Activated T-helper 1 cell treated with Interleukin-2 at 50 U/mL for 16 hours (primary cell): ENCODE measurements around the gene POGZ.

Source experiments
- DNase-seq: peaks from one replicate; pipeline ENCODE4 v3.0.0-alpha.2; 2020; ENCODE audit warnings: low read depth

POGZ gene

GRCh38 chr1:151372058-151372934 is 87.0 kb downstream of the POGZ start, which contains the start of gene SELENBP1:
Gene SELENBP1 (minus strand): TSS chr1:151372705. CDS start chr1:151372641, 64 bp downstream.
- no peak for DNase-seq

GRCh38 chr1:151371370-151372057 is 87.8 kb downstream of the POGZ start:
- DNase-seq: no peak

- no peak for DNase-seq
Measured at GRCh38 chr1:151370211-151370911, 88.9 kb downstream of the POGZ start.

GRCh38 chr1:151369621-151370048 is 89.7 kb downstream of the POGZ start:
- no peak for DNase-seq

GRCh38 chr1:151369302-151369610 is 90.0 kb downstream of the POGZ start:
- DNase-seq: no peak

GRCh38 chr1:151368393-151369301 is 90.6 kb downstream of the POGZ start:
- no peak for DNase-seq

GRCh38 chr1:151367658-151368392 is 91.5 kb downstream of the POGZ start:
- no peak for DNase-seq

GRCh38 chr1:151364996-151365395 is 94.3 kb downstream of the POGZ start:
- no peak for DNase-seq

GRCh38 chr1:151362308-151363155 is 96.8 kb downstream of the POGZ start:
- DNase-seq: no peak

GRCh38 chr1:151361883-151362282 is 97.4 kb downstream of the POGZ start:
- no peak for DNase-seq

GRCh38 chr1:151356696-151357095 is 102.6 kb downstream of the POGZ start:
- DNase-seq: no peak
